Small intestine (tissue), 7 donors: ENCODE data around the gene SCGB1C1. TPM values are rescaled to one million over a fixed set of nuclear protein-coding genes. Genes with fewer than 3 reads are reported as not detected.
A peak's percentile ranks its signal among the peaks of the same experiment; 100 is the strongest.

Experiments used
- DNase-seq, 2 donors: peaks; one replicate each; pipeline versions ENCODE4 v3.0.0 to v3.0.0-alpha.2; 2013
- FAIRE-seq: peaks from 2 replicates; lab custom pipeline; 2012; peaks lifted over from hg19 to GRCh38; lab: Jason Lieb, UNC
- H3K27ac ChIP-seq, 3 donors: one replicate each; pipeline ENCODE4 v1.5.1; 2013; ENCODE audit warnings: low read length in 2 of 3, mild to moderate bottlenecking in 2 of 3, control low read depth in 1 of 3, inconsistent platforms in 1 of 3, low read depth in 1 of 3, moderate library complexity in 1 of 3
- H3K27me3 ChIP-seq, 3 donors: one replicate each; pipeline ENCODE4 v1.6.1; 2013; ENCODE audit warnings: low read length in 3 of 3, inconsistent platforms in 1 of 3; ENCODE audit not compliant: control insufficient read depth in 3 of 3, insufficient read depth in 3 of 3
- H3K36me3 ChIP-seq, 3 donors: one replicate each; pipeline ENCODE4 v1.6.1; 2013; ENCODE audit warnings: low read length in 3 of 3, inconsistent platforms in 1 of 3, low read depth in 1 of 3, mild to moderate bottlenecking in 1 of 3, moderate library complexity in 1 of 3; ENCODE audit not compliant: control insufficient read depth in 3 of 3, insufficient read depth in 2 of 3
- H3K4me1 ChIP-seq, 3 donors: one replicate each; pipeline ENCODE4 v1.6.1; 2013; ENCODE audit warnings: low read length in 2 of 3, inconsistent platforms in 1 of 3, low read depth in 1 of 3, mild to moderate bottlenecking in 1 of 3, moderate library complexity in 1 of 3; ENCODE audit not compliant: control insufficient read depth in 3 of 3, insufficient read depth in 2 of 3
- H3K4me3 ChIP-seq, 3 donors: one replicate each; pipeline ENCODE4 v1.5.1; 2013; ENCODE audit warnings: low read length in 3 of 3, control low read depth in 1 of 3, inconsistent platforms in 1 of 3, low read depth in 1 of 3, mild to moderate bottlenecking in 1 of 3, moderate library complexity in 1 of 3
- H3K9me3 ChIP-seq, 2 donors: one replicate each; pipeline ENCODE4 v1.6.1; 2013; ENCODE audit warnings: low read depth in 1 of 2, low read length in 1 of 2; ENCODE audit not compliant: control insufficient read depth in 2 of 2, insufficient read depth in 1 of 2
- WGBS, 3 donors: extraction: QIAGEN DNeasy Blood & Tissue Kit; methylation state at CpG; one replicate each; pipeline ENCODE4 v1.1.7; 2013; 5-methylcytosine and 5-hydroxymethylcytosine counted together
- polyA plus RNA-seq, 4 donors: library from polyadenylated mRNA; stranded (reverse) in 3 of 4; unstranded in 1 of 4; fragments of 200-250 nt in 3 of 4; fragments of 120-200 nt in 1 of 4; gene quantifications; one replicate each; pipeline versions ENCODE4 v1.2.1 to v1.2.3, GENCODE V29; 2013
- donor health status: healthy with polysubstance abuse.
- donor health status: control.
- donor health status: control.
- donor health status: Bipolar disorder and iron deficiency.
- donor health status: healthy.

The SCGB1C1 gene
- polyA plus RNA-seq, 4 donors = not detected

DNA sequence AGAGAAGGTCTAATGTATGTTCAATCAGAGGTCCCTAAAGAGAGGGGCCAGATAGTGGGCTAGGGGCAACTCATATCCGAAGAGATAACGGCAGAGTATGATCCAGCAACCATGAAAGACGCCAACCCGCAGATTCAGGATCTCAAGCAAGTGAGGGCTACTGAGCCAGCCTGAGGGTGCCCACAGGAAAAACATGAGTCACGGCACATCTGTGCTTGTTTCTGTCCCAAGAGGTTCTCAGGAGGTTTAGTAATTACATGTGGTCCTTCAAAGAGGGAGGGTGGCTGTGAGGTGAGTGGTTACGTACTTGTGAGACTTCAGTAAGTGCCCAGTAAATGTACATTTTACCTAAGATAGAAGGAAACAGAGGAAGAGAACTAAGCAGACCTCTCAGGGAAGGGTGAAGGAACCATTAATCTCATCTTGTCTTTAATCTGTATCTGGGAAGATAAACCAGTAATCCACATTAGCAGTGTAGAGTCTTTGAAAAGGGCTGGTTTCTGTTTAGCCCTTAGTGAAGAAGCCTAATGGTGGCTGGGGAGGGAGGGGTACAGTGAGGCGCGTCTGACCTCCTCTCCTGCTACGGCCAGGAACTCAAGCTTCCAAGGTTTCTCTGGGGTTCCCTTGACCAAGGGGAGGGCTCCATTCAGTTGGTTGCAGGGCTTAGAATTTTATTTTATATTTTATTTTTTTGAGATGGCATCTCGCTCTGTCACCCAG lies 33.0 kb downstream of the SCGB1C1 start:
- H3K4me1 ChIP-seq = no peaks in the 10 kb centered on the region
- DNase-seq = no peak
- H3K36me3 ChIP-seq = peaks cover 0 to 52% (median 2%) of the 10 kb centered on the region in 3 donors
- 91 to 94% (median 93%) methylated on average over 10 of the region's 10 CpGs for WGBS, 3 donors
- no peak for FAIRE-seq
- H3K27ac ChIP-seq = no peak overlapping the region
- no peaks in the 10 kb centered on the region for H3K9me3 ChIP-seq
- no peak overlapping the region for H3K4me3 ChIP-seq
- H3K27me3 ChIP-seq = no peaks in the 10 kb centered on the region

DNA sequence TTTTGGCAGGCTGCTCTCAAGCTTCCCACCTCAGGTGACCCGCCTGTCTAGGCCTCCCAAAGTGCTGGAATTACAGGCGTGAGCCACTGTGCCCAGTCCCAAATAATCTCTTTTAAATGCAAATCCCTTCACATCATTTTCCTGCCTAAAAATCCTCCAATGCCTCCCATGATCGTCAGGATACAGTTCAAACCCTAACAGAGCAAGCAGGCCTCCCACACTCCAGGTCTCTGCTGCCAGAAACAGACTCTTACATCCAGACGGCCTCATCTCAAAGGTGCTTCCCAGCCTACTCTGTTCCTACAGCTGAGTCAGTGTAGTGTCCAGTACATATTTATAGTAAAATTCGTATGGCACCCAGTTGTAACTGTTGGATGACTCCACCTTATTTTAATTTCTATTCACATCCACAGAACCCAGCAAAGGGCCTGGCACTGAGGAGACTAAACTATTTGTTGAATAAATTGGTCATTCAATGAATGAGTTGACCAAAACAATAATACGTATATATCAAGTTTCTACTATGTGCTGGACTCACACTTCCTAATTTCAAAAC lies 35.0 kb downstream of the SCGB1C1 start:
- no peaks in the 10 kb centered on the region for H3K4me1 ChIP-seq
- H3K36me3 ChIP-seq = peaks cover 0 to 55% (median 2%) of the 10 kb centered on the region in 3 donors
- DNase-seq (no peak), FAIRE-seq (no peak)
- H3K9me3 ChIP-seq = no peaks in the 10 kb centered on the region
- no peak overlapping the region for H3K27ac ChIP-seq
- no peaks in the 10 kb centered on the region for H3K27me3 ChIP-seq
- no peak overlapping the region for H3K4me3 ChIP-seq
- 87 to 93% (median 89%) methylated on average over 6 of the region's 6 CpGs for WGBS, 3 donors

DNA sequence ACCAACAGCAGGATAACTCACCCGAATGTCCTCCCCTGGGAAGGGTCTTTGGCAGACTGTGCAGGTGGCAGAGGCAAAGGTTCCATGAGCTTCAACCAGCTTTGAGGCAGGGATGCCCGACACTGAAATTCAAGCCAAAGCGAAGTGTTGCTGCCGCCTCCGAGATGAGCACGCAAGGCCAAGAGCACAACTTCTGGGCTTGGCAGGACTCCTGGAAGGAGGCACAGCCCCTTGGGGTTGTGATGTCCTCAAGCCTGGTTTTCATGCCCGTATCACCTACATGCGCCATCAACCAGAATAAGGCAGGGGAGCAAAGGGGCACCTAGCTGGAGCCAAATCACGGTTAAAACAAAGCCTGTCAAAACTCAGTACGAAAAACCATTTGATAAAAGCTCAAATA lies 37.6 kb downstream of the SCGB1C1 start:
- WGBS, 3 donors = 95 to 97% (median 96%) methylated on average over 10 of the region's 10 CpGs
- no peak for DNase-seq

DNA sequence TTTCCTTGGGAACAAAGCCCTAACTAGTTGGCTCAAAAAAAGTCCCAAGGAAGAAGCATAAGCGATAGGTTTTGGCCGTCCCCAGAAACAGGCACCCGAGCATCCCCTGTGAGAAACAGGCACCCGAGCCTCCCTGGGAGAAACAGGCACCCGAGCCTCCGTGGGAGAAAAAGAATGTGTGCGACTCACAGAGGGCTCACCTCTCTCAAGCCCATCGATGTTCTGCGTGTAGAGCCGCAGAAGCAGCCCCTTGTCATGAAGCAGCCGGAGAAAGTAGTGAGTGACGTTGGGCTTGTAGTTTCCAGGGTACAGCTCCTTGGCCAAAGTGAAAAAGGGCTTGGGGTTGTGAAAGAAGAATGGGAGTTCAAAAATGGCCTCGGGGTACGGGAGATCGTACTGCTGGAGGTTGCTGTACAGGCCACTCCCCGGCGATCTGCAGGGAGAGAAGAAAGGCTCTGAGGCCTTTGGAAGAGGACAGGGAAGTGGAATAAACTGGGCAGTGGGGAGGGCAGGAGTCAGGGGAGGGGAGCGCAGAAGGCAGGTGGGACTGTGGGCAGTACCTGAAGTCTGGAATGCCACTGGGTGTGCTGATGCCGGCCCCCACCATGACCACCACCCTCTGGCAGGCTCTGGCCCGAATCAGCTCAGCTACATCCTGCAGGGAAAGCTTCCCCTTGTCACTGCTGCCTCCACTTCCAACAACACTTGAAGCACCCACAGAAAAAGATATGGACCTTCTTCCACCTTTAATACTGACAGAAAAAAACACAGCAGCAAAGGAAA lies 40.1 kb downstream of the SCGB1C1 start:
- Histone ChIP-seq H3K27ac (no peak overlapping the region), H3K36me3 (peaks cover 0 to 34% (median 2%) of the 10 kb centered on the region in 3 donors), H3K4me1 (peaks cover 2 to 18% (median 2%) of the 10 kb centered on the region in 3 donors), H3K9me3 (no peaks in the 10 kb centered on the region), H3K27me3 (no peaks in the 10 kb centered on the region), H3K4me3 (no peak overlapping the region)
- FAIRE-seq (no peak), DNase-seq (no peak)
- 92 to 94% (median 93%) methylated on average over 20 of the region's 20 CpGs for WGBS, 3 donors

More for the DNA sequence above, 37.6 kb downstream of the SCGB1C1 start:
- peaks cover 0 to 10% (median 2%) of the 10 kb centered on the region in 3 donors for H3K4me1 ChIP-seq
- no peak overlapping the region for H3K4me3 ChIP-seq
- H3K9me3 ChIP-seq = no peaks in the 10 kb centered on the region
- FAIRE-seq = no peak
- H3K27me3 ChIP-seq = no peaks in the 10 kb centered on the region
- H3K36me3 ChIP-seq = peaks cover 0 to 42% (median 2%) of the 10 kb centered on the region in 3 donors
- H3K27ac ChIP-seq = no peak overlapping the region

DNA sequence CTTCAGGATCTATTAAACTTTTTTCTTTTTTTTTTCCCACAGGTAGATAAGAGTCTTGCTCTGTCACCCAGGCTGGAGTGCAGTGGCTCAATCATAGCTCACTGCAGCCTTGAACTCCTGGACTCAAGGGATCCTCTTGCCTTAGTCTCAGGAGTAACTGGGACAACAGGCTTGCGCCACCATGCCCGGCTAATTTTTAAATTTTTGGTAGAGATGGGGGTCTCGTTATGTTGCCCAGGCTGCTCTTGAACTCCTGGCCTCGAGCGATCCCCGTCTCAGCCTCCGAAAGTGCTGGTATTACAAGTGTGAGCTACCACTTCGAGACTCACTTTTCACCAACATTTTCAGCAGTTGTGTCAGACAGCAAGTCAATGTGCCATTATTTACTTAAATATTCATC lies 42.3 kb downstream of the SCGB1C1 start:
- Histone ChIP-seq H3K36me3 (peaks cover 0 to 28% (median 0%) of the 10 kb centered on the region in 3 donors), H3K27me3 (no peaks in the 10 kb centered on the region), H3K27ac (peak overlapping the region in 2 of 3 donors; percentile 90 to 96), H3K4me3 (peak overlapping the region in 2 of 3 donors; percentile 58 to 65), H3K4me1 (peaks cover 2 to 22% (median 2%) of the 10 kb centered on the region in 3 donors), H3K9me3 (no peaks in the 10 kb centered on the region)
- DNase-seq (peak in 1 of 2 donors; percentile 19), FAIRE-seq (no peak)
- WGBS, 3 donors = 39 to 64% (median 51%) methylated on average over 8 of the region's 8 CpGs

DNA sequence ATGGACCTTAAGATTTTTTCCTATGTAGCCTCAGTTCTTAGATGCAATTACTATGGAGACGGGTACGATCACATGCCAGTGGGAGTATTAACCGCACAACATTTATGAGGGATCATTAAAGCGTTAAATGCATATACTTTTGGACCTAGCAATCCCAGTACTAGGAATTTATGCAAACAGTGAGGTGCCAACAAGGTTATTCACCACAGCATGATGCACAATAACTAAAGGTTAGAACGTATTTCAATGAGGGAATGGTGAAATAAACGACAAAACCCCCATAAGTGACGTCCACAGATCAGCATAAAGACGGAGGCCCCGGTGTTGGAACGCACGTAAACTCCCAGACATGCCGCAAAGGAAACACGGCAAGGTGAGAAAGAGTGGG lies 42.7 kb downstream of the SCGB1C1 start:
- Histone ChIP-seq H3K4me3 (peak overlapping the region; percentile 58 to 65 (median 62)), H3K27ac (peak overlapping the region; percentile 56 to 96 (median 90)), H3K4me1 (peaks cover 2 to 22% (median 2%) of the 10 kb centered on the region in 3 donors), H3K9me3 (no peaks in the 10 kb centered on the region), H3K27me3 (no peaks in the 10 kb centered on the region), H3K36me3 (peaks cover 0 to 25% (median 0%) of the 10 kb centered on the region in 3 donors)
- no peak for DNase-seq
- FAIRE-seq = no peak
- WGBS, 3 donors = 0 to 3% (median 3%) methylated on average over 13 of the region's 13 CpGs

DNA sequence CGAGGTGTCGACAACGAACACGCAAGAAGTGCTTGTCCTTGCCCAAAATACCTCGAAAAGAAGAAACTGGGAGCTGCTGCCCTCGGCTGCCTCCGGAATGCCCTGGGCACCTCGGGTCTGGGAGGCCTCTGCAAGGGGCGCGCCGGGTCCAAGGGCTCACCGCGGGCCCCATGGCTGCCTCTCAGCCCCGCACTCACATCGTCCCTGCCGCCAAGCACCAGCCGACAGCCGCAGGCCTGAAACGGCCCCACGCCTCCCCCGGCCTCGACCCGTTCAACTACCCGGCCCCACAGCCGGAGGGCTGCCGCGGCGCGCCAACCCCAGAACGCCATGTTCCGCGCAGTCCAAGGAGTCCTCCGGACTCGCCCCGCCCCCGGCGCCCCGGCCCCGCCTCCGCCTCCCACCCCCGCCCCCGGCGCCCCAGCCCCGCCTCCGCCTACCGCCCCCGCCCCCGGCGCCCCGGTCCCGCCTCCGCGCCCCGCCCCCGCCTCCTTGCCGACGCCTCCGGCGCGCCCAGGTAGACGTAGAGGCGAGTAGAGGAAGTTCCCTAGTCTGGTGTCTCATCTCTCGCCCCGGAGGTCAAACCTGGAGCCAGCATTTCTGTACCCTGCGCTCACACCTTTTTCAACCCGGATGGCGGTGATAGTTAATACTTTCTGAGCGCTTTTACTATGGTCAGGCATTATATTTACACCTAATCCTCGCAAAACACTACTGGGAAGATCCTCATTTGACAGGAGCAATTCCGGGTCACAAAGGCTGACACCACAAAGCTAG lies 43.3 kb downstream of the SCGB1C1 start, which contains the start of gene SIRT3:
Gene SIRT3, minus strand, starts transcription at position 346 of the 777 bp plus-strand sequence. Its CDS starts 14 bp downstream, at position 332.
- DNase-seq (peak; percentile 90 to 92), FAIRE-seq (no peak)
- Histone ChIP-seq H3K27me3 (no peaks in the 10 kb centered on the region), H3K9me3 (no peaks in the 10 kb centered on the region), H3K4me3 (peak within 1 kb of the TSS; percentile 88 to 100 (median 94)), H3K36me3 (peaks cover 0 to 26% (median 0%) of the 10 kb centered on the region in 3 donors), H3K4me1 (peaks cover 2 to 22% (median 2%) of the 10 kb centered on the region in 3 donors), H3K27ac (peak within 1 kb of the TSS; percentile 85 to 100 (median 99))
- 0 to 1% (median 0%) methylated on average over 24 to 70 of the region's 70 CpGs for WGBS, 3 donors
